IPS-NIHi7 (cell line): ENCODE measurements around the gene ATP8A1.
"Not testable (repeated sequence)": the region's sequence is repeated elsewhere in the genome, so short reads cannot be mapped to it uniquely, and the experiment has no call there.

ENCODE experiments used
- DNase-seq: peaks from one replicate; pipeline ENCODE4 v3.0.0; 2012; ENCODE audit warnings: mixed read lengths; ENCODE audit errors: extremely low spot score

Gene ATP8A1

DNA sequence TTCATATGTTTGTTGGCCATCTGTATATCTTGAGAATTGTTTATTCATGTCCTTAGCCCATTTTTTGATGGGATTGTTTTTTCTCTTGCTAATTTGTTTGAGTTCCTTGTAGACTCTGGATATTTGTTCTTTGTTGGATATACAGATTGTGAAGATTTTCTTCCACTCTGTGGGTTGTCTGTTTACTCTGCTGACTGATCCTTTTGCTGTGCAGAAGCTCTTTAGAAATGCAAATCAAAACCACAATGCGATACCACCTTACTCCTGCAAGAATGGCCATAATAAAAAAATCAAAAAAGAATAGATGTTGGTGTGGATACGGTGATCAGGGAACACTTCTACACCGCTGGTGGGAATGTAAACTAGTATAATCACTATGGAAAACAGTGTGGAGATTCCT is 189.1 kb downstream of the ATP8A1 start:
- DNase-seq, result not testable (repeated sequence)

DNA sequence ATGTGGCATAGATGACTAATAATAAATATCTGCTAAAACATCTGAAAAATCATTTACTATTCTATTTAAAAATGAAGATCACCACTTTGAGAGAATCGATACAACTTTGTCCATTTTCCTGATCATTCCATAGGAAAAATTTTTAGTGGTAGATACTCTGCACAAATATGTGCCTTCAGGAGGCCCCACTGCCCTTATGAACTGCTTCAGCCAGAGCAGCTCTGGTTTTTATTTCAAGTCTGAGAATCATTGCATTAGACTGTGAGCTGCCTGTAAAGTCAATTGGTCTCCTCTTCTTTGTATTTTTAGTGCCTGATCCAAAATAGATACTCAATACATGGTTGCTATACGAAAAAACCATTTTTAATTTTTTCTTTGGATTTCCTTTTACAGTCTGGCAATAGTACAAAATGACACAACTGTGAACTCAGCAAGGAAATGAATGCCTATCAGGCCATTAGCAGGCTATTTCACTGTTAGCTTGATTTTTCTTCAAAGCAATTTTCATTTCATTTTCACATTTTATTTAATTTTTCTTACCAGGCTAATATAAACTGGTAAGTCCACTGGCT is 190.5 kb downstream of the ATP8A1 start:
- DNase-seq, result no peak

DNA sequence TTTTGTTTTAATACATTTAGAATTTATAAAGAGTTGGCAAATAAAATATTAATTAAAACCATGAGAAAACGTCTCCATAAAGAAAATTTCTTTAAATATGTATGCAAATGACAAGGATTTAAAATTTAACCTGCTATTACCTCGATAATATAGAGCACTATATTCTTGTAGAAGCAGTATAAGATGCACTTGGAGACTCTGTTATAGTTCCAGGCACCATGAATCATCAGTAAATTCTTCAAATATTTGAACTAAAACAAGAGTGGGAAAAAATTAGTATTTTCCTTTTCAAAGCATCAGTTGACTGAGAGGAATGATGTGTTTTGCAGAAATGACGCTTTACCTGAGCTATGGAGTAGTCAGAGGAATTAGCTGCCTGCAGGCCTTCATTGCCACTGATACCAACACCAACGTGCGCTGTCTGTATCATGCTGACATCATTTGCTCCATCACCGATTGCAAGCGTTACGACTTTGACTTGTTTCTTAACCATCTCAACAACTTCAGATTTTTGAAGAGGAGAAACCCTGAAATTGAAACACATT is 192.3 kb downstream of the ATP8A1 start:
- DNase-seq, result no peak

DNA sequence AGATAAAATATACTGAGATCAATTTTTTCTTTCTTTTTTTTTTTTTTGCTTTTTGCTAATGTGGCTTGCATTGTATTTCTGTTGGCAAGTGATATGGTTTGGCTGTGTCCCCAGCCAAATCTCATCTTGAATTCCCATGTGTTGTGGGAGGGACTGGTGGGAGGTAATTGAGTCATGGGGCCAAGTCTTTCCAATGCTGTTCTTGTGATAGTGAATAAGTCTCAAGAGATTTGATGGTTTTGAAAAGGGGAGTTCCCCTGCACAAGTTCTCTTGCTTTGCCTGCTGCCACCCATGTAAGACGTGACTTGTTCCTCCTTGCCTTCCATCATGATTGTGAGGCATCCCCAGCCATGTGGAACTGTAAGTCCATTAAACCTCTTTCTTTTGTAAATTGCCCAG is 195.7 kb downstream of the ATP8A1 start:
- not testable (repeated sequence) for DNase-seq

DNA sequence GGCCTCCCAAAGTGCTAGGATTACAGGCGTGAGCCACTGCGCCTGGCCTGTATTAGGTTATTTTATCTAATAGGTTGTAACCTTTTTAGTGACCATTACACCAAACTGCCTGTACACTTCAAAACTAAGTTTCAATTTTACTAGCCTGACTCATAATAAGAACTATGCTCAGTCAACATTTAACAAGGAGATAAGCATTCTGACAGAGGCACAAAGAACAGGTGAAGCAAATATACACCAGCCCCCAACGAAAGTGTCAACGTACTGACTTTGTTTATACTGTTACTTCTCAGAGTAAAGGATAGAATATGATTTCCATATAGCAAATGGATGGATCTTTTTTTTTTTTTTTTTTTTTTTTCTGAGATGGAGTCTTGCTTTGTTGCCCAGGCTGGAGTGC is 196.9 kb downstream of the ATP8A1 start:
- no peak for DNase-seq

DNA sequence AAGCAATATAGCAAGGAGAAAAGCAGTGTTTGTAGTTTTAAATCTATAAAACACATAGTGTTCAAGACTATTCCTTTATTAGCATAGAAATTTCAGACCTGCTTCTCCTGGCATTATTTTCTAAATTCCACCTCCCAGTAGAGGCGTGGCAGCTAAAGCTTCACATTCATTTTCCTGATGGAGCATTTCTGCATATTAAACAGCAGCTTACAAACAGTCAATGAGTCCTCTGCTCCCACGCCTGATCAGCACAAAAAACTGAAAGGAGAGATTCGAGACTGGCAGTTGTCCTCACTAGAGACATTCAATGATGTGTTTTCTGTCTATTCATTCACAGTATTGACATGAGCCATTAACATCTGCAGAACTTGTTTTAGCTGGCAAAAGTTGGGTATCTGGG is 198.2 kb downstream of the ATP8A1 start:
- no peak for DNase-seq

DNA sequence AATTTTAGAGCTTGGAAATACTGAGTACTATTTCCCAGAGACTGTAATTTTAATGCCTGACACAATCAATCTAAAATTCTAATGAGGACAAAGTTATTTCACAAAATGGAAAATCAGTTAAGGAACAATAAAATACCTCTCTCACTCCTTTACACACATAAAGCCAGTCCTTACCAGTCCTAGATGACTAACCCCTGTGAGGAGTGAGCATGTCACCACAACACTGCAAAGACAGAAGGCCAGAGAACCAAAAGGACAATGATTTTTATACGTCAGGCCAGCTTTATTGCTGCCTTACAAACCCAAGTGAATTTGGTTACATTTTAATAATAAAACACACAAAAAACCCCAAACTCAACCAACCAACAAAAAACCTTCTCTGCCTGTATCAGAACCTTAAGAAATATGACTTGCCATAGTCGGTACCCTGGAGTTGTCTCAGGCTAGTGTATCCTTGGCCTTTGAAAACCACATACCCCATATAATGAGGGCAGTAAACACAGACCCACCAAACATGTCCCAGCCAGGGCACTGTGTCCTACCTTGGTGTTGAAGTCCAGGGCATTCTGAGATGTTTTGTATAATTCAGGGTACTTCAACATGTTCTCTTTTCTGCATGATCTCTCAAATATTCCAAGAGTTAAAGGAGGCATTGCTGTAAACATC is 202.0 kb downstream of the ATP8A1 start:
- no peak for DNase-seq

DNA sequence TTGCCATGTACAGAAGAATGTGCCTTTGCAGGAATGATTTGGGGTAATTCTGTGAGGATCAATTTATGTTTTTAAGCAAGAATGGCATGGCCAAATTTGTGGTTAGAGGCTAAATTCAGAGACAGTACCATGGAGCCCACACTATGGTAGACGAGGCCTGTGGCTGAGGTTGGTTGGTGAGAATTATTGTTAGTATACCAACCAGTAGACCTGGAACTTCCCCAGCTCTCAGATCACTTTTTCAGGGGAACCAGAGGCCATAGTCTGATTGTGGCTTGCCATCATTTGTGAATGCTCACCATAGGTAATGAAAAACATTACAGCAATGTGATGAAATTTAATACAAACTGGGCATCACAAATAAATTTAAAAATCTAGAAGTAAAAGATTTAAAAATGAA is 203.3 kb downstream of the ATP8A1 start:
- no peak for DNase-seq

DNA sequence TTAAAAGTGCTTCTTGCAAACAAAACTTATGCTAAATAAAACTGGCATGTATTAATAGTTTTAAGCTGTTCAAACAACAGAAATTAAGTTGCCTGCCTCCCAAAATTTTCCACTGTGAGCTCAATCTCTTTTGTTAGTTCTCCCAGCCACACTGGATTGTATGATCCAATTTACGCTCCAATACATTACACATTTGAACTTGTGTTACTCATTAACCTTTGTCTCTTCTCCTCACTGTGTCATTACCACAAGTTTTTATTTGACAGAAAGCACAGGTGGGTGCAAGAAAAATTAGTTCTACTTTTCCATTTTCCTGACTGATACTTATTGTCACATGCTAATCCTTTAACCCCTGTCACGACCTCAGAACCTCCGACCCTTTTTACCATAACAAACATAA is 204.1 kb downstream of the ATP8A1 start:
- DNase-seq, result no peak

DNA sequence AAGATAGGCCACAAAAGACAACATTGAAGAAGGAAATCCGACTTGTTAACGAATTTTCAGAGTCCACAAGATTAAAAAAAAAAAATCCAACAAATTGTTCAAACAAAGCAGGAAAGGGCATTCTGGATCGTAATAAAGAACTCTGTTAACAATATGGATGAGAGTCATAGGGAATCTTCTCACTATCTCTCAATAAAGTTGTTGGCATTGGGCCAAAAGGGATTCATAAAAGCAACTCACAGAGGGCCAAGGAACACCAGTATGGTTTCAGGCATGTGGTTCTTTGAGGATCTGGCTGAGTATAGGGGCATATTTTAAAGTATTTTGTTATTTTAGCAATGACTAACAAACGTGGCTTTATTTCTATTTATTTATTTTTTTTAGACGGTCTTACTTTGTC is 210.1 kb downstream of the ATP8A1 start:
- DNase-seq, result no peak

DNA sequence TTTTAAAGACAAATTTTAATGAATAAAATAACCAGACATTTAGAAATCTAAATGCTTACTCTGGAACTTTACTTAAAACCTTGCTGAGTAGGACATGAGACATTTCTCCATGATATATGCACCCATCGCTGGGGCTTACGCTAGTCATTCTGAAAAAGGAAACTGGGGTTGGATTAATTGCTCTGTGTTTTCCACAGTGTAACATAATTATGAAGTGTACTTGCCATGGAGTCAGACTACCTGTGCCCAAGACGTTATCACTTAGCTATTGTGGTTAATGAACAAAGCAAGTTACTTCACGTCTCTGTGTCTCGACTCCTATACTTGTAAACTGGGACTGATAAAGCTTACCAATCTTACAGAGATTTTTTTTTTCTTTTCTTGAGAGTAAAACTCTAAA is 211.9 kb downstream of the ATP8A1 start:
- DNase-seq, result no peak

DNA sequence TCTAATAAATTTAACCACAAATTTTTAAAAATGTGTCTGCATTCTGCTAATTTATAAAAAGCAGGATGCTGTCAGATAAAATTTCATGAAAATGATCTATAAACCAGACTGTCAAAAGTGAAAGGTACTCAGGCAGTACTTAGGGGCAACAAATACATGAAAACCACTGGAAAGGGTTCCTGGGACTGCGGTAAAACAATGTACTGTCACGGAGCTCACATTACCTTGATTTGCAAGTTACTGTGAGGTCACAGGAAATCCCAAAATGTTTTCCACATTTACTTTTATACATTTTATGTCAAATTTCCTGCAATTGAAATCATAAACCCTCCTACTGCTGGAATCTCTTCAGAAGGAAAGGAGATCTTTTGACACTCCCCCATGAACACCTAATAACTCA is 214.3 kb downstream of the ATP8A1 start:
- DNase-seq, result no peak

DNA sequence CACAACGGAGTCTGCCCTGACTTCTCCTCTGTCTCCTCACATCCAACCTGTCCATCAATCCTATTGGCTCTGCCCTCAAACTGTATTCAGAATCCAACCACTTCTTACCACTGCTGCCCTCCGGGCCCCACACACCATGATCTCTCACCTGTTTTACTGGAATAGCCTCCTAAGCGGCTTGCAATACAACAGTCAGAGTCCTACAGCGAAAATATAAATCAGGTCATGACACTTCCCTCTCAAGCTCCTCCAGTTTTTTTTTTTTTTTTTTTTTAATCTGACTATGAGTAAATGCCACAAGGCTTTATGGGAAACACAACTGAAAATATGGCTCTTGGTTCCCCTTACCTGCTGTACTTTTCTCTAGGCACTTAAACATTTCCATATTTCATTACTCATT is 216.8 kb downstream of the ATP8A1 start:
- DNase-seq, result no peak

DNA sequence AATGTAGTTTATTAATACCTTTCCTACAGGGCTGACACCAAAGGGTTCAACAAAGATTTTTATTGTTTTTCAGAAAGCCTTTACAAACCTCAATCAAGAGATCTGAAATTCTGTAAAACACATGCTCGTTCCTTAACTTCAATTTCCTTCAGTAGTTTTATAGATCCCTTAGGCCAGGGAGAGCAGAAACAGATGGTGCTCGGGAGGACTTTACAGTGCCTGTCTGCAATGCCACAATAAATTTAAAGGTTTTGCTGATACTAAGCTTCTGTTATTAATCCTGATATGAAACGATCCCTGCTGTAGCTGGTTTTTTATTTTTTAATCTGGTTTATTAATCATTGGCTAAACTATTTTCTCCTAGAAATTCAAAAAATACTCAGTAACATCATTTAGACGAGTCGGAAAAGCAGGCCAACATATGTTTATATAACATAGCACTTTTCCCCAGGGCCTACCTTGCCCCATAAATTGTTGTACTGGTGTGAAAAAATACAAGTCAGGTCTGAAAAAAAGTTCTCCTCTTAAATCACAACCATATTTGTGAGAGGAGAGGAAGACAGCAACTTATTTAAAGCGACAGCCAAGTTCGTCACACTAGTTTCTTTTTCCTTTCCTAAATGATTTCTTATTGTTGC is 219.9 kb downstream of the ATP8A1 start:
- no peak for DNase-seq

DNA sequence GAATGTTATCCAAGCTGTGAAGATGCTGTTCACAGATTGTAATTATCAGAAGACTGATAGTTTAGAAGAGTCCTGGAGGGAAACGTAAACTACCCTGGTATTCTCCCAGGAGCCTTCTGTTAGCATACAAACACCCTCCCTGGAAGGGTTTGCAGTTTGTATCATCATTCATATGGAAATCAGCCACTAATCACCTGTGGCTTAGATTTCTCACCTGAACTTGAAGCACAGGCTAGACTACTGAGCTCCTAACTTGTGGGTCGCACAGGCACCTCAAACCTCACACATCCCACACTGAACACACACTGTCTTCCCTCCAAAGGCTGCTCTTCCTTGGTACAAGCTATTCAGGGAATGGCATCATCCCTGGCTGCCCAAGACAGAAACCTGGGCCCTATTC is 228.9 kb downstream of the ATP8A1 start:
- DNase-seq, result peak; percentile 34

DNA sequence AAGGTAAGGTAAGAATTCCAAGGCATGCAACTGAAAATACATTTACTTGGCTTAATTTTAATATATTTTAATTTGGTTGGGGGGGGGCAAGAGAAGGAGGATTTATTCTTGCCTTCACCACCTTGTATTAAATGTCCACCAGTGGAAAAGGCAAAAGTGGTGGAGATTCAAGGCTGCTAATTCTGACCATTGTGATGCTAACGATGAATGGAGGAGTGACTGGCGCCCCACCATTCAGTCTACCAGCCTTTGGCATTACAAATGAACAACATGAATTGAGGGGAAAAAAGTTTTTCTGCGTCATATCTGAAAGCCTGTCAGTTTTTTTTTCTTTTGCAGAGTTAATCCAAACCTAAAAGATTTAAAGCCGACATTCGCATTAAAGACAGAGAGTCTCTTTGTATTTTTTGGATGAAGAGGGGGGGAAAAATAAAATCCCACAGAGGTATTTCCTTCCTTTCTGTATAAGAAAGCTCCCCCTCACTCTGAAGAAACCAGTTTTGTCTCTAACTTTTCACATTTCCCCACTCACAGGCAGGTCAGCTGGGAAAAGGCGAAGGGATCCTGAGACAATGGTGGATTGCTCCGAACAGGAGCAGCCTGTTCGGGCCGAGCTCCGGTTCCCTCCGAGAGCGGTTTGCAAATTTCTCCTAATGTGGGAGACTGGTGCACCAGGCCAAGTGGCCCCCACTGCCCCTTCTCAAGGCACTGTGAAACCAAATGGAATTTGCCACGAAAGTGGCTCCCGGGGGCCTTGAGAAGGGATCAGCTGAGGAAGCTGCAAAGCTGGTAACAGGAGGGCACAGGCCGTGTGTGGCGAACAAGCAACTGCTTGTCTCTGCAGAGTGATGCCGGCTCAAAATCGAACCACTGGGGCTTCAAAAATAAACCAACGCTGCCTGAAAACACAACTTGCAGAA is 231.5 kb downstream of the ATP8A1 start:
- no peak for DNase-seq

DNA sequence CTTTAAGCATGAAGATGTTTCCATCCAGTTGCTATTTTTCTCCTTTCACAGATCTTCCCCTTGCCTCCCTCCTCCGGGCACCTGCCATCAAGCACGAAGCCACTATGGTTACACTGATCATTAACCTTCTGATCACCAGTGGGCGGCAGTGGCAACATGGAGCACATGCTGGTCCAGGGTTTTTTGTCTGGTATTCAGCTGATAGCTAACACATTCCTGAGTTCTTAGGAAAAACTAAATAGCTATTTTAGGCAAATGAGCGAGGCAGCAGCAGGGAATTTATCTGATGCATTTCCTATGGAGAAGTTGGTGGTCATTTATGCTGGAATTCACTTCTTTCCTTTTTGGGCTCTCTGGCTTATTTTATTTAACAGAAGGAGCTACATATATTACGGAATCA is 236.8 kb downstream of the ATP8A1 start:
- DNase-seq, result no peak

DNA sequence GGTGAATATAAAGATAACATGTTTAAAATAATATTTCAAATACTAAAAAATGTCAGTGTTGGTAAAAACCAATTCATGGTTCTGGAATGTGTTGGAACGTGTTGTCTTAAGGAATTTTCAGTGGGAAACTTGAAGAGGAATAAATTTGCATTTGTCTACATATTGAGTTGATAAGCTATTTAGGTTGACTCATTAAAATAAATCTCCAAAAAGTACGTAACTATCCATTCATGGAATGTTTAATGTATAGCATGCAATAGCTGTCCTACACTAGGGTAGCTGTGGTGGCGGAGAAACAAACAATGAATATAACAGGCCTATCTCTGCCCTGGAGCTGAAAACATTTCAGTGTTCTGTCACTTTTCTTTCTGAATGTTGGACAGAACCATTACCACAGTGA is 239.4 kb downstream of the ATP8A1 start:
- DNase-seq, result no peak

DNA sequence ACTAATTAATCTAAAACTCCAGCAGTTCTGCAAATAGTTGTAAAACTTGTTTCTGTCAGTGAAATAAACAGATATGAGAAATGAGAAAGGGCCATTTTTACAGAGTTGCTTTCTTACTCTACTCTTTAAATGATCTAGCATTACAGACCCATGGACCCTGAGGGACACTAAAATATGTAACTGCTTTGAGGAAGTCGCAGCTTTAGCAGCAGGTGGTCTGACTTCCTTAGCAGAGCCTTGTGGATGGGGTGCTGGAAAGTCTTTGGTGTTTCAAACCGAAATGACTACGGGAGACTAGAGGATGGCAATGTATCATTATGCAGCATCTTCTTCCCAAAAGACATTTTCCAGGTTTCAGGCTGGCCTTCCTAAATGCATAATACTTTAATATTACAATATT is 240.9 kb downstream of the ATP8A1 start:
- no peak for DNase-seq

DNA sequence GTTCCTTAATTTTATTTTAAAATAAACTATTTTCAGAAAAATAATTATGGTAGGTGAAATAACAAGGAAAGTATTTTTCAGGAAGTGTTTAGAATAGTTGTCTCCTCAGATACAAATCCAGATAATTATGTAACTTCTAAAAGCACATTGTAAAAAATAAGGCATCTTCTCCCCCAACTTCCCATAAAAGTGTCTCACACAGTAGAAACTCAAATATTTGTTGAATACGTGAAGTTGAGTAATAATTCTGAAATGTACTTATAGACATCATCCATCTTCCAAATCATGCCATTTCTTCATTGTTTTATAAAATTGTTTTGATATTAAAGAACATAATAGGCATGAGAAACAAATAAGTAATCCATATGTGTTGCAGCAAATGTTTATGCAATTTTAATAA is 241.6 kb downstream of the ATP8A1 start:
- no peak for DNase-seq

DNA sequence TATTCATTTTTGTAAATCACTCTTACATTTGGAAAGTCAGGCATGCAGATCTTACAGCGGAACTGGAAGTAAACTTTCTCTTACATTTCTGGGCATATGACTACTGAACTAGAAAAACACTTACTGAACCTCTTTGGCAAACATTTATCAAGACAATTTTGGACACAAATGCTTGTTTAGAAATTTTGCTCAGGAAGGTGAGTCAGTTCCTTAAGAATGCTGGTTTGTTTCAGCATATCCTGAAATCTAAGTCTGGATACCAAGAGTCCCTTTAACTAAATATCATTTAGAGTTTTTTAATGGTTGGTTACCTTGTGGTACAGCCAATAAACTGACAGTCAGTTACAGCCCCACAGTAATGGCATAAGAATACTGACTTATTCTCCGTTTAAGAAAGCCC is 244.7 kb downstream of the ATP8A1 start:
- DNase-seq, result no peak

DNA sequence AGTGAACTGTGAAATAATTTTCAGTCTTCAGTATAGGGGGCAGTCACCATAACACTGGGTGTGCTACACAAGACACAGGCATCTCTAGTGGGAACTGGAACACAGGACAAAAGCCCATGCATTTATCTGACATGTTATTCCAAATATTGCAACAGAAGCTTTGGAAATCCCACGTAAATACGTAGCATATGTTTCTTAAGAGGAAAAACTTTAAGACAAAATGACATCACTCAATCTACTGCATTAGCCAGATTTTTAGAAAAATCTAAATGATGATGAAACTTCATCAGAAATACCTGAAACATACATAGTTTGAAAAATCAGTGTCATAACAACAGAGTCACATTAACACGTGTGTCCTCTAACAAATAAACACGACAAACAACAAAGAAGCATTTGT is 245.1 kb downstream of the ATP8A1 start:
- no peak for DNase-seq
